Osteoblast (primary cell): Measurements from ENCODE around the gene CCNDBP1. TPM values are rescaled to one million over a fixed set of nuclear protein-coding genes. Genes with fewer than 3 reads are reported as not detected.

Source experiments
- DNase-seq: peaks from one replicate; pipeline ENCODE4 v3.0.0; 2011; ENCODE audit warnings: low spot score, mixed read lengths; ENCODE audit not compliant: insufficient read length; ENCODE audit errors: missing footprints
- H2AFZ ChIP-seq: 2 replicates; pipeline ENCODE4 v1.6.0; 2011; ENCODE audit warnings: mild to moderate bottlenecking, low read length
- H3K27ac ChIP-seq: 2 replicates; pipeline ENCODE4 v1.5.1; 2011; ENCODE audit warnings: mild to moderate bottlenecking, low read depth, low read length, moderate library complexity
- H3K27me3 ChIP-seq: 2 replicates; pipeline ENCODE4 v1.6.0; 2012; ENCODE audit warnings: mild to moderate bottlenecking, control low read depth, inconsistent platforms, low read length, moderate library complexity; ENCODE audit not compliant: insufficient read depth
- H3K36me3 ChIP-seq: 2 replicates; pipeline ENCODE4 v1.5.1; 2011; ENCODE audit warnings: mild to moderate bottlenecking, low read length, control low read depth, moderate library complexity; ENCODE audit not compliant: insufficient read depth
- H3K4me1 ChIP-seq: 2 replicates; pipeline ENCODE4 v1.5.1; 2011; ENCODE audit warnings: mild to moderate bottlenecking, low read length, control low read depth, moderate library complexity; ENCODE audit not compliant: insufficient read depth
- H3K4me2 ChIP-seq: 2 replicates; pipeline ENCODE4 v1.6.0; 2011; ENCODE audit warnings: mild to moderate bottlenecking, low read length; ENCODE audit not compliant: insufficient read depth
- H3K4me3 ChIP-seq: fragments of 200-600 bp; sonication (generic); 3 replicates; pipeline ENCODE4 v1.5.1; 2012; ENCODE audit warnings: mild to moderate bottlenecking, low read length, inconsistent platforms; ENCODE audit not compliant: insufficient read depth
- H3K79me2 ChIP-seq: 2 replicates; pipeline ENCODE4 v1.6.0; 2012; ENCODE audit warnings: mild to moderate bottlenecking, low read length, control low read depth, inconsistent platforms; ENCODE audit not compliant: insufficient read depth
- H3K9me3 ChIP-seq: 2 replicates; pipeline ENCODE4 v1.5.1; 2011; ENCODE audit warnings: low read depth, low read length, control low read depth
- H4K20me1 ChIP-seq: 2 replicates; pipeline ENCODE4 v1.6.0; 2012; ENCODE audit warnings: mild to moderate bottlenecking, low read length, control low read depth; ENCODE audit not compliant: insufficient read depth
- total RNA-seq: library from RNA; depleted of rRNA; stranded (reverse); fragments of >200 nt; gene quantifications from 2 replicates; pipeline ENCODE4 v1.2.3, GENCODE V29; 2012
- TF ChIP-seq, protein P1 (sequence below): IDR thresholded peaks from 2 replicates; pipeline ENCODE4 v1.5.1; 2011; ENCODE audit warnings: mild to moderate bottlenecking, low read depth, low read length, moderate library complexity; ENCODE audit errors: extremely low read depth

Gene CCNDBP1
- total RNA-seq, 1 donor: 66.6 TPM

DNA sequence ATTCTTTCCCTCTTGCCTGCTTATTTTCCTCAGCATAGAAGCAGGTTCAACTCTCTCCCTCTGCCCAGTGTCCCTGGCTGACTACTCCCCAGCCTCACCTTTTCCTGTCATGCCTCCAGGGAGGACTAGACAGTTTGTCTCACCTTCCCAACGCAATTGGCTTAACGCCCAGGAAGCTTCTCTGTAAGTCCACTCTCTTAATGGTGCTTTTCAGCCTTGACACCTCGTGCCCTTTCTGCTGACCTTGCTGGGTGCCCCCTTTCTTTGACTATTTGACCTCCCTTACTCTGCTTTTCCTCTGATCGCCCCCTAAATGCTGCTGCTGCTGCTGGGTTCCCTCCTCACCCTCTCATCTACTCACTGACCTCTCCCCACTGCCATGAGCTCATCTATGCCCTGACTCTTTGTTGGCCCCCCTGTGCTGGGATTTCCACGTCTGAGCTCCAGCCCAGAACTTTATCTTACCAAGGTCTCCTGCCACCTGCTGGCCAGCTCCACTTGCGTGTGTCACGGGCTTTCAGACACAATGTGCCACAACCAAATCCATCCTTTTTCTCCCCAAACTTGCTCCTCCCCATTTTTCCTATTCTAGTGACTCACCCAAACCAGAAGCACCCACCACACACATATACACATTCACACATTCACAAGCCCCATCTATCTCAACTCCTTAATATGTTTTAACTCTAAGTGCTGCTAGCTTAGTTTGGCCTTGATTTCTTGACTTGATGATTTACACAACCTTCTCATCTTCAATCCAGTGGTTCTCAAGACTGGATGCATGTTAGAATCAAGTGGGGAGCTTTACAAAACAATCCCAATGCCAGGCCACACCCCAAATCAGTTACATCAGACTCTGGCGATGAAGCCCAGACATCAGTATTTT is 19.1 kb downstream of the CCNDBP1 start:
- Histone ChIP-seq H3K4me3 (no peak overlapping the region), H2AFZ (no peak overlapping the region), H3K79me2 (no peaks in the 10 kb centered on the region), H3K4me1 (peaks cover 6% of the 10 kb centered on the region), H3K27me3 (peaks cover 26% of the 10 kb centered on the region), H3K36me3 (no peaks in the 10 kb centered on the region), H4K20me1 (no peaks in the 10 kb centered on the region), H3K9me3 (no peaks in the 10 kb centered on the region), H3K27ac (no peak overlapping the region), H3K4me2 (no peak overlapping the region)
- DNase-seq: peak; percentile 89
- TF ChIP-seq, protein P1, sequence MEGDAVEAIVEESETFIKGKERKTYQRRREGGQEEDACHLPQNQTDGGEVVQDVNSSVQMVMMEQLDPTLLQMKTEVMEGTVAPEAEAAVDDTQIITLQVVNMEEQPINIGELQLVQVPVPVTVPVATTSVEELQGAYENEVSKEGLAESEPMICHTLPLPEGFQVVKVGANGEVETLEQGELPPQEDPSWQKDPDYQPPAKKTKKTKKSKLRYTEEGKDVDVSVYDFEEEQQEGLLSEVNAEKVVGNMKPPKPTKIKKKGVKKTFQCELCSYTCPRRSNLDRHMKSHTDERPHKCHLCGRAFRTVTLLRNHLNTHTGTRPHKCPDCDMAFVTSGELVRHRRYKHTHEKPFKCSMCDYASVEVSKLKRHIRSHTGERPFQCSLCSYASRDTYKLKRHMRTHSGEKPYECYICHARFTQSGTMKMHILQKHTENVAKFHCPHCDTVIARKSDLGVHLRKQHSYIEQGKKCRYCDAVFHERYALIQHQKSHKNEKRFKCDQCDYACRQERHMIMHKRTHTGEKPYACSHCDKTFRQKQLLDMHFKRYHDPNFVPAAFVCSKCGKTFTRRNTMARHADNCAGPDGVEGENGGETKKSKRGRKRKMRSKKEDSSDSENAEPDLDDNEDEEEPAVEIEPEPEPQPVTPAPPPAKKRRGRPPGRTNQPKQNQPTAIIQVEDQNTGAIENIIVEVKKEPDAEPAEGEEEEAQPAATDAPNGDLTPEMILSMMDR: peak; percentile 84

GRCh38 chr15:43206054-43206453 is 20.9 kb downstream of the CCNDBP1 start:
- Histone ChIP-seq H3K27me3 (peaks cover 39% of the 10 kb centered on the region), H3K9me3 (no peaks in the 10 kb centered on the region), H3K4me3 (no peak overlapping the region), H3K36me3 (no peaks in the 10 kb centered on the region), H3K4me2 (no peak overlapping the region), H3K4me1 (peaks cover 6% of the 10 kb centered on the region), H4K20me1 (no peaks in the 10 kb centered on the region), H3K27ac (no peak overlapping the region), H3K79me2 (no peaks in the 10 kb centered on the region), H2AFZ (no peak overlapping the region)
- no peak for DNase-seq
- TF ChIP-seq, protein P1: no peak

GRCh38 chr15:43207024-43207423 is 21.8 kb downstream of the CCNDBP1 start:
- peaks cover 6% of the 10 kb centered on the region for H3K4me1 ChIP-seq
- H3K4me2 ChIP-seq: no peak overlapping the region
- TF ChIP-seq, protein P1: no peak
- H2AFZ ChIP-seq: no peak overlapping the region
- no peaks in the 10 kb centered on the region for H3K79me2 ChIP-seq
- no peak for DNase-seq
- peaks cover 39% of the 10 kb centered on the region for H3K27me3 ChIP-seq
- H3K27ac ChIP-seq: no peak overlapping the region
- no peaks in the 10 kb centered on the region for H3K9me3 ChIP-seq
- no peak overlapping the region for H3K4me3 ChIP-seq
- H3K36me3 ChIP-seq: no peaks in the 10 kb centered on the region
- H4K20me1 ChIP-seq: no peaks in the 10 kb centered on the region
